Measurements from ENCODE around the gene MAGOH.
"Not testable (repeated sequence)": the region's sequence is repeated elsewhere in the genome, so short reads cannot be mapped to it uniquely, and the experiment has no call there.

MAGOH gene

GRCh38 chr1:53219711-53220110, 18.6 kb downstream of the MAGOH start:
- no peak for DNase-seq

- no peak for DNase-seq
Measured at GRCh38 chr1:53218201-53218600, 20.1 kb downstream of the MAGOH start.

- no peak for DNase-seq
Measured at GRCh38 chr1:53214376-53214940, 23.9 kb downstream of the MAGOH start.

- no peak for DNase-seq
Measured at GRCh38 chr1:53210954-53211353, 27.4 kb downstream of the MAGOH start.

GRCh38 chr1:53210352-53210751, 28.0 kb downstream of the MAGOH start:
- DNase-seq, result no peak

GRCh38 chr1:53207726-53208125, 30.6 kb downstream of the MAGOH start:
- no peak for DNase-seq

- DNase-seq, result no peak
Measured at GRCh38 chr1:53206735-53207379, 31.5 kb downstream of the MAGOH start.

- not testable (repeated sequence) for DNase-seq
Measured at GRCh38 chr1:53206083-53206685, 32.1 kb downstream of the MAGOH start.

GRCh38 chr1:53205496-53205895, 32.8 kb downstream of the MAGOH start:
- DNase-seq, result not testable (repeated sequence)

GRCh38 chr1:53203466-53203865, 34.9 kb downstream of the MAGOH start:
- DNase-seq, result no peak

- DNase-seq, result no peak
Measured at GRCh38 chr1:53198241-53198651, 40.1 kb downstream of the MAGOH start.

GRCh38 chr1:53197291-53198200, 40.8 kb downstream of the MAGOH start:
- no peak for DNase-seq

GRCh38 chr1:53196485-53197290, 41.6 kb downstream of the MAGOH start, which contains the start of gene CPT2:
TSS of gene CPT2 (plus strand) at chr1:53196824. CDS start at chr1:53196944, 120 bp downstream.
- peak; percentile 86 for DNase-seq

GRCh38 chr1:53196017-53196484, 42.3 kb downstream of the MAGOH start:
- DNase-seq, result no peak

GRCh38 chr1:53195246-53196016, 42.9 kb downstream of the MAGOH start:
- DNase-seq, result no peak

GRCh38 chr1:53190210-53190611, 48.1 kb downstream of the MAGOH start:
- DNase-seq, result no peak

- no peak for DNase-seq
Measured at GRCh38 chr1:53189061-53189460, 49.3 kb downstream of the MAGOH start.

GRCh38 chr1:53188099-53188498, 50.2 kb downstream of the MAGOH start:
- DNase-seq, result no peak

- DNase-seq, result no peak
Measured at GRCh38 chr1:53187401-53187800, 50.9 kb downstream of the MAGOH start.

- DNase-seq, result no peak
Measured at GRCh38 chr1:53186533-53186932, 51.8 kb downstream of the MAGOH start.

- not testable (repeated sequence) for DNase-seq
Measured at GRCh38 chr1:53185955-53186297, 52.4 kb downstream of the MAGOH start.
